Small intestine (tissue), 16 donors: ENCODE measurements around the gene FAM24A. TPM values are rescaled to one million over a fixed set of nuclear protein-coding genes. Genes with fewer than 3 reads are reported as not detected.
"Not testable (repeated sequence)": the region's sequence is repeated elsewhere in the genome, so short reads cannot be mapped to it uniquely, and the experiment has no call there.

Experiments used
- DNase-seq, 2 donors: peaks; one replicate each; pipeline versions ENCODE4 v3.0.0 to v3.0.0-alpha.2; 2013
- FAIRE-seq: peaks from 2 replicates; lab custom pipeline; 2012; peaks lifted over from hg19 to GRCh38; lab: Jason Lieb, UNC
- H3K27ac ChIP-seq, 3 donors: one replicate each; pipeline ENCODE4 v1.5.1; 2013; ENCODE audit warnings: low read length in 2 of 3, mild to moderate bottlenecking in 2 of 3, control low read depth in 1 of 3, inconsistent platforms in 1 of 3, low read depth in 1 of 3, moderate library complexity in 1 of 3
- H3K27me3 ChIP-seq, 3 donors: one replicate each; pipeline ENCODE4 v1.6.1; 2013; ENCODE audit warnings: low read length in 3 of 3, inconsistent platforms in 1 of 3; ENCODE audit not compliant: control insufficient read depth in 3 of 3, insufficient read depth in 3 of 3
- H3K36me3 ChIP-seq, 3 donors: one replicate each; pipeline ENCODE4 v1.6.1; 2013; ENCODE audit warnings: low read length in 3 of 3, inconsistent platforms in 1 of 3, low read depth in 1 of 3, mild to moderate bottlenecking in 1 of 3, moderate library complexity in 1 of 3; ENCODE audit not compliant: control insufficient read depth in 3 of 3, insufficient read depth in 2 of 3
- H3K4me1 ChIP-seq, 3 donors: one replicate each; pipeline ENCODE4 v1.6.1; 2013; ENCODE audit warnings: low read length in 2 of 3, inconsistent platforms in 1 of 3, low read depth in 1 of 3, mild to moderate bottlenecking in 1 of 3, moderate library complexity in 1 of 3; ENCODE audit not compliant: control insufficient read depth in 3 of 3, insufficient read depth in 2 of 3
- H3K4me3 ChIP-seq, 3 donors: one replicate each; pipeline ENCODE4 v1.5.1; 2013; ENCODE audit warnings: low read length in 3 of 3, control low read depth in 1 of 3, inconsistent platforms in 1 of 3, low read depth in 1 of 3, mild to moderate bottlenecking in 1 of 3, moderate library complexity in 1 of 3
- H3K9me3 ChIP-seq, 2 donors: one replicate each; pipeline ENCODE4 v1.6.1; 2013; ENCODE audit warnings: low read depth in 1 of 2, low read length in 1 of 2; ENCODE audit not compliant: control insufficient read depth in 2 of 2, insufficient read depth in 1 of 2
- WGBS, 3 donors: extraction: QIAGEN DNeasy Blood & Tissue Kit; methylation state at CpG; one replicate each; pipeline ENCODE4 v1.1.7; 2013; 5-methylcytosine and 5-hydroxymethylcytosine counted together
- long read RNA-seq, 10 donors: transcript quantifications; one replicate each; lab custom pipeline, GENCODE V29; 2026
- polyA plus RNA-seq, 4 donors: library from polyadenylated mRNA; stranded (reverse) in 3 of 4; unstranded in 1 of 4; fragments of 200-250 nt in 3 of 4; fragments of 120-200 nt in 1 of 4; gene quantifications; one replicate each; pipeline versions ENCODE4 v1.2.1 to v1.2.3, GENCODE V29; 2013
- donor health status: healthy with polysubstance abuse.
- donor health status: control.
- donor health status: control.
- donor health status: Bipolar disorder and iron deficiency.
- donor health status: healthy.

The FAM24A gene, protein sequence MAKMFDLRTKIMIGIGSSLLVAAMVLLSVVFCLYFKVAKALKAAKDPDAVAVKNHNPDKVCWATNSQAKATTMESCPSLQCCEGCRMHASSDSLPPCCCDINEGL
- not detected for polyA plus RNA-seq
- long read RNA-seq, donor 1, result 0 reads
- long read RNA-seq, donor 2, result 0 reads
- long read RNA-seq, donor 3, result 0 reads
- long read RNA-seq, donor 4, result 0 reads
- long read RNA-seq, donor 5, result 0 reads
- long read RNA-seq, donor 6, result 0 reads
- long read RNA-seq, donor 7, result 0 reads
- long read RNA-seq, donor 8, result 0 reads
- long read RNA-seq, donor 9, result 0 reads
- long read RNA-seq, donor 10, result 0 reads

DNA sequence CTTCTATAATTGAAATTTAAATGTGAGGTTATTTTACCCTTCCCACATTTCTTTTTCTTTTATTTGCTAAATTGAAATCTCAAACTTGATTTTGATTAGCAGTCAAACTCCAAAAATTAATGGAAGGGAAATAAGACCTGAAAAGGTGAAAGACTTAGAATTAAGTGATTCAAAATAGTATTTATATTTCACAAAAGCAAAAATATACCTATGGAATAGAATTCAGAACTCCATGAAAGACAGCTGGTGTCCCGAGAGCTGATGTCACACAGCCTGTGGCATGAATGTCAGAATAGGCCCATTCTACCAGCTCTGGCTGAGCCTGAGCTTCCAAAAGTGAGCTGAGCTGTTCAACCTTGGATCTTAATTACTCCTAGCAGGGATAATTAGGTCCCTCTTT, at the start of gene FAM24A:
Gene FAM24A, plus strand, starts transcription at position 301 of the 400 bp plus-strand sequence. CDS start 1,025 bp downstream, outside the sequence.
- no peaks in the 10 kb centered on the region for H3K27me3 ChIP-seq
- no peaks in the 10 kb centered on the region for H3K9me3 ChIP-seq
- no peak for DNase-seq
- H3K36me3 ChIP-seq, result no peaks in the 10 kb centered on the region
- FAIRE-seq, result no peak
- 76 to 86% (median 80%) methylated on average over 1 of the region's 1 CpG for WGBS, 3 donors
- H3K27ac ChIP-seq, result no peak within 1 kb of the TSS
- no peak within 1 kb of the TSS for H3K4me3 ChIP-seq
- H3K4me1 ChIP-seq, result no peaks in the 10 kb centered on the region

DNA sequence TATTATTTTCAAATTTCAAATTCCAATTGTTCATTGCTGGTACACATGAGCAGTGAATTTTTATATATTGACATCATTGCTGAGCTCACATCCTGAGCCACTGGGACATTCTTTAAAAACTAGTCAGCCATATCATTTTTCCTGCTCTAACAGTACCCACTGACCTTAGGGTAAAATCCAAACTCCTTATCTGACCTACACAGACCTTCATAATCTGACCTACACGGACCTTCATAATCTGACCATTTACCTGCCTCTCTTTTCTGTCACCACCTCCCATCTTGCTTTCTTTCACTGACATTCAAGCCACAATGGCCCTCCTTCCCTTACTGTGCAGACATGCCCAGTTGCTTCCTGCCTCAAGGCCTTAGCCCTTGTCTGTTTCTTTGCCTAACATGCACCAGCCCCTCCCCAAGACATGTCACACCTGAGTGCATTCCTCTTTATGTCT, 48.7 kb upstream of the FAM24A start:
- DNase-seq (no peak), FAIRE-seq (no peak)
- WGBS, 3 donors, result 27 to 45% (median 38%) methylated on average over 1 of the region's 1 CpG
- H3K4me3 ChIP-seq, result no peak overlapping the region
- no peaks in the 10 kb centered on the region for H3K9me3 ChIP-seq
- no peak overlapping the region for H3K27ac ChIP-seq
- no peaks in the 10 kb centered on the region for H3K4me1 ChIP-seq
- no peaks in the 10 kb centered on the region for H3K27me3 ChIP-seq
- H3K36me3 ChIP-seq, result peaks cover 0 to 3% (median 0%) of the 10 kb centered on the region in 3 donors

DNA sequence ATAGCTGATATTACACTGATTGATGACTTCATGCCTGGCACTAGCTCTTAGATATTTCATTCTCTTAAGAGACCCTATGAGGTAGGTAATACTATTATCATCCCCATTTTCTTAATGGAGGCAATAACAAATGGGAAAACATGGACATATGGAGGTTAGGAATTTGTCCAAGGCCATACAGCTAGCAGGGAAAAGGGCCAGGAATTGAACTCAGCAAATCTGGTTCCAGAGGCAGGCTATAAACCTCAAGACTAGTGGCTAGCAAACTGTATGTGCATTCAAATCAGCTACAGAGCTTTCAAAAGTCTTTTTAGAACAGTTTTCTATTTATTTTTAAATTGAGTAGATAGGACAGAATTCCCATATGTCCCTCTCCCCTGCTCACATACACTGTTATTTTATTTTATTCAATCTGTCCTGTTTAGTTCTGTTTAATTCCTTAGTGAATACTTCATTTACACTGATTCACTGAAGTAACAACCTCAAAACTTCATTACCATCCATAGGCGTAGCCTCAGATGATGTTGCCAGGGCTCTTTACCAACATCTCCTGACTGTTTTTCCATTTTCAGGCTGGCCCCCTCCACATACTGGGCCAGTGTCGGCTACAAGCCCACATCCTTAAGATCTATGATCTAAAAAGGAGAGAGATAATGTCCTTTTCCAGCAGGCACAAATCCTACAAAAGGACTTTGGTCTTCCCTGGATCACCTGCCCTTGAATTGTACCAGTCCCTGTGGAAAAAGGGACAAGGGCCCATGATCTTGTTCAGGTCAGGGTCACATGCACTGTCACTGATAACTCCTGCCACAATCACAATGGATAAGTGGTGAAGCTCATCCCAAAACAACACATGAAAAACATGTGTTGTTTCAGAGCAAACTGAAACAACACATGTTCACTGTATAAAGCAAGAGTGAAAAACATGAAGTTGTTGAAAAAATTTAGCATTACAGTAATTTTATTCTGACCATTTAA, 46.9 kb upstream of the FAM24A start:
- no peak for FAIRE-seq
- H3K36me3 ChIP-seq, result peaks cover 0 to 2% (median 0%) of the 10 kb centered on the region in 3 donors
- H3K27me3 ChIP-seq, result no peaks in the 10 kb centered on the region
- H3K4me1 ChIP-seq, result no peaks in the 10 kb centered on the region
- no peaks in the 10 kb centered on the region for H3K9me3 ChIP-seq
- H3K27ac ChIP-seq, result no peak overlapping the region
- no peak overlapping the region for H3K4me3 ChIP-seq
- DNase-seq, result no peak
- 92 to 96% (median 93%) methylated on average over 2 of the region's 2 CpGs for WGBS, 3 donors

DNA sequence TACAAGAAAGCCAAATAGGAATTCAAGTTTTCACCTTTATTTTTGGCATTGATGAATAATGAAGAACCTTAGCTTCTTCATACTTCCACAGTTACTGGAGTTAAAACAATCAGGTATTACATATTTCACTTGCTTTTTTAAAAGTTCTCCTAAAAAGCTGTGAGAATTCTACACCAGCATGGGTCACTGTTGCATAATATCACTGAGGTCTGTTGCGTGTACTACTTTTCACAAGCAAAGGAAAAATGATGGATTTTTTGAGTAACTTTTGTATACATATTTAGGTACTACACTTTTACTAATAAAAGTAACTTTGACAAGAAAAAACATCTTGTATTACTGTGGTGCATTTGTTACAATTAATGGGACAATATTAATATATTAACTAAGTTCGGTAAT, 46.2 kb upstream of the FAM24A start:
- no peak overlapping the region for H3K4me3 ChIP-seq
- DNase-seq, result no peak
- H3K4me1 ChIP-seq, result no peaks in the 10 kb centered on the region
- WGBS, 3 donors, result 90 to 99% (median 94%) methylated on average over 2 of the region's 2 CpGs
- no peak for FAIRE-seq
- H3K27me3 ChIP-seq, result no peaks in the 10 kb centered on the region
- no peak overlapping the region for H3K27ac ChIP-seq
- H3K36me3 ChIP-seq, result no peaks in the 10 kb centered on the region
- H3K9me3 ChIP-seq, result no peaks in the 10 kb centered on the region

DNA sequence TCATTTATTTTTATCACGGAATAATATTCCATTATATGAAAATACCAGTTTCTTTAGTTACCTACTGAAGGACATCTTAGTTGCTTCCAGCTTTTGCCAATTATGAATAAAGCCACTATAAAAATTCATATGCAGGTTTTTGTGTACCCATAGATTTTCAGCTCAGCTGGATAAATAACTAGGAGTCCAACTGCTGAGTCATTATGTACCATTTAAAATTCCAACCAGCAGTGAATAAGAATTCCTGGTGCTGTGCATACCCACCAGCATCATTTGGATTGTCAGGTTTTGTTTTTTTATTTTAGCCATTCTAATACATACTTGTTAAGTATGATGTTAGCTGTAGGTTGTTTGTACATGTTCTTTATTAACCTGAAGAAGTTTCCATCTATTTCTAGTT, 45.5 kb upstream of the FAM24A start:
- Histone ChIP-seq H3K9me3 (no peaks in the 10 kb centered on the region), H3K27ac (no peak overlapping the region), H3K4me1 (no peaks in the 10 kb centered on the region), H3K4me3 (no peak overlapping the region), H3K27me3 (no peaks in the 10 kb centered on the region), H3K36me3 (no peaks in the 10 kb centered on the region)
- FAIRE-seq (no peak), DNase-seq (no peak)
- WGBS, 3 donors, result 91 to 95% (median 94%) methylated on average over 1 of the region's 1 CpG

DNA sequence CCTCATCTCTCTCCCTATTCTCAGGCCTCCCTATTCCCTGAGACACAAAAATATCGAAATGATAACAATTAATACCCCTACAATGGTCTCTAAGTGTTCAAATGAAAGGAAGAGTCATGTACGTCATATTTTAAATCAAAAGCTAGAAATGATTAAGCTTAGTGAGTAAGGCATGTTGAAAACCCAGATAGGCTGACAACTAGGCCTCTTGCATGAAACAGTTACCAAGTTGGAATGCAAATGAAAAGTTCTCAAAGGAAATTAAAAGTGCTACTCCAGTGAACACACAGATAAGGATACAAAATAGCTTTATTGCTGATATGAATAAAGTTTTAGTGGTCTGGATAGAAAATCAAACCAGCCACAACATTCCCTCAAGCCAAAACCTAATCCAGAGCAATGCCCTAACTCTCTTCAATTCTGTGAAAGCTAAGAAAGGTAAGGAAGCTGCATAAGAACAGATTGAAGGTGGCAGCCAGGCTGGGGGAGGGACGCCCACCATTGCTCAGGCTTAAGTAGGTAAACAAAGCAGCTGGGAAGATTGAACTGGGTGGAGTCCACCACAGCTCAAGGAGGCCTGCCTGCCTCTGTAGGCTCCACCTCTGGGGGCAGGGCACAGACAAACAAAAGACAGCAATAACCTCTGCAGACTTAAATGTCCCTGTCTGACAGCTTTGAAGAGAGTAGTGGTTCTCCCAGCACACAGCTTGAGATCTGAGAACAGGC, 43.5 kb upstream of the FAM24A start:
- DNase-seq, result peak in 1 of 2 donors; percentile 5

DNA sequence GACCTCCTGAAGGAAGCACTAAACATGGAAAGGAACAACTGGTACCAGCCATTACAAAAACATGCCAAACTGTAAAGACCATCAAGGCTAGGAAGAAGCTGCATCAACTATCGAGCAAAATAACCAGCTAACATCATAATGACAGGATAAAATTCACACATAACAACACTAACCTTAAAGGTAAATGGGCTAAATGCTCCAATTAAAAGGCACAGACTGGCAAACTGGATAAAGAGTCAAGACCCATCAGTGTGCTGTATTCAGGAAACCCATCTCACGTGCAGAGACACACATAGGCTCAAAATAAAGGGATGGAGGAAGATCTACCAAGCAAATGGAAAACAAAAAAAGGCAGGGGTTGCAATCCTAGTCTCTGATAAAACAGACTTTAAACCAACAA, 41.6 kb upstream of the FAM24A start:
- not testable (repeated sequence) for H3K27ac ChIP-seq, H3K27me3 ChIP-seq, H3K9me3 ChIP-seq, H3K4me3 ChIP-seq, FAIRE-seq, H3K36me3 ChIP-seq, H3K4me1 ChIP-seq, DNase-seq
- WGBS, 3 donors, result 89 to 95% (median 90%) methylated on average over 1 of the region's 2 CpGs

More for the DNA sequence above, 43.5 kb upstream of the FAM24A start:
- not testable (repeated sequence) for H3K36me3 ChIP-seq, H3K9me3 ChIP-seq, H3K27me3 ChIP-seq, H3K4me3 ChIP-seq, H3K4me1 ChIP-seq, H3K27ac ChIP-seq, FAIRE-seq
- WGBS, 3 donors, result 65 to 79% (median 68%) methylated on average over 3 of the region's 3 CpGs

DNA sequence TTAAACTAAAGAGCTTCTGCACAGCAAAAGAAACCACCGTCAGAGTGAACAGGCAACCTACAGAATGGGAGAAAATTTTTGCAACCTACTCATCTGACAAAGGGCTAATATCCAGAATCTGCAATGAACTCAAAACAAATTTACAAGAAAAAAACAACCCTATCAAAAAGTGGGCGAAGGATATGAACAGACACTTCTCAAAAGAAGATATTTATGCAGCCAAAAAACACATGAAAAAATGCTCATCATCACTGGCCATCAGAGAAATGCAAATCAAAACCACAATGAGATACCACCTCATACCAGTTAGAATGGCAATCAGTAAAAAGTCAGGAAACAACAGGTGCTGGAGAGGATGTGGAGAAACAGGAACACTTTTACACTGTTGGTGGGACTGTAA, 38.5 kb upstream of the FAM24A start:
- FAIRE-seq, H3K27ac ChIP-seq, H3K27me3 ChIP-seq, H3K36me3 ChIP-seq, H3K4me1 ChIP-seq, H3K4me3 ChIP-seq, DNase-seq, H3K9me3 ChIP-seq: not testable (repeated sequence)
- WGBS, 3 donors, result 96 to 100% (median 100%) methylated on average over 1 of the region's 2 CpGs
